HCT116 (cell line): ENCODE results near the gene MEP1B.

Source experiments
- ATF3 ChIP-seq: IDR thresholded peaks from 2 replicates; pipeline ENCODE4 v1.6.1; 2012
- CTCF ChIP-seq, 3 experiments: fragments of 200-600 bp in 1 of 3; sonication (generic) in 1 of 3; IDR thresholded peaks in 2 of 3; conservative IDR thresholded peaks in 1 of 3; 2 replicates each; pipeline ENCODE4 v1.5.1; 2012 to 2017; ENCODE audit warnings: low read depth in 2 of 3, low read length in 2 of 3, antibody characterized with exemption in 1 of 3, borderline replicate concordance in 1 of 3, control low read depth in 1 of 3, mild to moderate bottlenecking in 1 of 3, mixed read lengths in 1 of 3, mixed run types in 1 of 3, moderate library complexity in 1 of 3; ENCODE audit not compliant: insufficient read depth in 1 of 3
- EZH2phosphoT487 ChIP-seq: fragments of 200-600 bp; IDR thresholded peaks from 2 replicates; pipeline ENCODE4 v1.6.1; 2018; ENCODE audit warnings: antibody characterized with exemption, borderline replicate concordance
- MAX ChIP-seq: IDR thresholded peaks from 2 replicates; pipeline ENCODE4 v1.6.1; 2012
- POLR2A ChIP-seq: IDR thresholded peaks from 2 replicates; pipeline ENCODE4 v1.7.0; 2011; ENCODE audit warnings: borderline replicate concordance; ENCODE audit not compliant: insufficient read depth, insufficient read length; ENCODE audit errors: extremely low read depth
- REST ChIP-seq: IDR thresholded peaks from 2 replicates; pipeline ENCODE4 v1.6.1; 2012; ENCODE audit warnings: low read depth
- SIN3A ChIP-seq: IDR thresholded peaks from 2 replicates; pipeline ENCODE4 v1.6.1; 2012; ENCODE audit warnings: low read depth
- SP1 ChIP-seq: IDR thresholded peaks from 2 replicates; pipeline ENCODE4 v1.6.1; 2012; ENCODE audit warnings: low read depth

GRCh38 chr18:32258558-32259204 lies 68.8 kb downstream of the MEP1B start:
- TF ChIP-seq POLR2A (no peak), REST (no peak), CTCF (IDR thresholded peaks at IDR 0.05 in 2 of 3, conservative IDR thresholded peaks at IDR 0.05 in 1 of 3; ENCODE audit: borderline replicate concordance in 1 of 3, insufficient read depth in 1 of 3, low read depth in 2 of 3, low read length in 2 of 3) (no peak), EZH2phosphoT487 (no peak), MAX (no peak), SP1 (no peak), SIN3A (no peak), ATF3 (no peak)
